K562 (cell line): ENCODE results near the gene APIP. TPM values are rescaled to one million over a fixed set of nuclear protein-coding genes. Genes with fewer than 3 reads are reported as not detected.
A peak's percentile ranks its signal among the peaks of the same experiment; 100 is the strongest.

Source experiments
- ATAC-seq: fragments of 200-7000 bp; cut with Tn5 transposase; 3 replicates; pipeline ENCODE4 v1.9.1; 2020; ENCODE audit warnings: moderate library complexity
- BruUV-seq: library from RNA; stranded (reverse); fragments of 400-500 nt; replicated peaks from 2 replicates; lab custom pipeline; 2021; lab: Mats Ljungman, UMichigan
- CTCF ChIA-PET: fragments of 300-600 bp; formaldehyde crosslinking; extraction: SDS; loops from one replicate; lab custom pipeline; 2021; ENCODE audit warnings: low intra/inter-chr PET ratio; lab: Yijun Ruan, JAX
- POLR2A ChIA-PET: fragments of 300-600, 350-650 bp; sonication (Branson Sonifier 250); formaldehyde crosslinking; extraction: SDS; loops from one replicate; lab custom pipeline; 2021; ENCODE audit warnings: antibody characterized with exemption, inconsistent platforms; lab: Yijun Ruan, JAX
- DNase-seq, 4 experiments: peaks; one replicate each; pipeline versions ENCODE4 v3.0.0 to v3.0.0-alpha.2; 2011 to 2018; ENCODE audit warnings: low spot score in 3 of 4, mixed read lengths in 3 of 4; ENCODE audit errors: extremely low read depth in 1 of 4
- FAIRE-seq: peaks from 2 replicates; lab custom pipeline; 2011; peaks lifted over from hg19 to GRCh38; lab: Jason Lieb, UNC
- H2AFZ ChIP-seq: 2 replicates; pipeline ENCODE4 v1.6.0; 2011; ENCODE audit warnings: low read depth, low read length, control low read depth, inconsistent platforms
- H3K27ac ChIP-seq: fragments of 200-600 bp; 3 replicates; pipeline ENCODE4 v1.8.0; 2011; ENCODE audit warnings: low read depth, mild to moderate bottlenecking, control low read depth, inconsistent platforms, low read length, moderate library complexity, mixed read lengths; ENCODE audit errors: extremely low read depth
- H3K27me3 ChIP-seq, 2 experiments: fragments of 300-600 bp in 1 of 2; 2 replicates in 1 of 2; 3 replicates in 1 of 2; pipeline versions ENCODE4 v1.6.0 to v1.8.0; 2011; ENCODE audit warnings: inconsistent platforms in 2 of 2, low read length in 2 of 2, mild to moderate bottlenecking in 1 of 2, mixed read lengths in 1 of 2, moderate library complexity in 1 of 2; ENCODE audit not compliant: control insufficient read depth in 2 of 2, insufficient read depth in 2 of 2
- H3K36me3 ChIP-seq: fragments of 300-600 bp; 3 replicates; pipeline ENCODE4 v1.8.0; 2011; ENCODE audit warnings: mild to moderate bottlenecking, low read length, inconsistent platforms; ENCODE audit not compliant: control insufficient read depth, insufficient read depth
- H3K4me1 ChIP-seq, 2 experiments: fragments of 200-600 bp in 1 of 2; replicated peaks in 1 of 2; 2 replicates in 1 of 2; 3 replicates in 1 of 2; pipeline versions ENCODE4 v1.5.1 to v1.8.0; 2011; ENCODE audit warnings: inconsistent platforms in 2 of 2, low read length in 2 of 2, mild to moderate bottlenecking in 1 of 2, mixed read lengths in 1 of 2, moderate library complexity in 1 of 2; ENCODE audit not compliant: control insufficient read depth in 2 of 2, insufficient read depth in 2 of 2
- H3K4me2 ChIP-seq: 2 replicates; pipeline ENCODE4 v1.6.1; 2011; ENCODE audit warnings: low read length, control low read depth, inconsistent platforms, mixed read lengths; ENCODE audit not compliant: insufficient read depth
- H3K4me3 ChIP-seq: fragments of 200-600 bp; sonication (generic), shearing (Covaris generic); 2 replicates; pipeline ENCODE4 v1.5.1; 2016; ENCODE audit warnings: control low read depth, inconsistent platforms
- H3K79me2 ChIP-seq: fragments of 200-600 bp; 3 replicates; pipeline ENCODE4 v1.8.0; 2011; ENCODE audit warnings: low read length, inconsistent platforms; ENCODE audit not compliant: control insufficient read depth, insufficient read depth
- H3K9ac ChIP-seq, 2 experiments: 2 replicates each; pipeline versions ENCODE4 v1.6.0 to v1.6.1; 2011; ENCODE audit warnings: low read depth in 2 of 2, low read length in 2 of 2, control low read depth in 1 of 2, inconsistent platforms in 1 of 2, mild to moderate bottlenecking in 1 of 2, mixed read lengths in 1 of 2; ENCODE audit not compliant: insufficient read depth in 1 of 2
- H3K9me1 ChIP-seq: one replicate; pipeline ENCODE4 v1.6.0; 2011; ENCODE audit warnings: inconsistent platforms, mild to moderate bottlenecking, low read length, moderate library complexity; ENCODE audit not compliant: control insufficient read depth, insufficient read depth
- H3K9me3 ChIP-seq: replicated peaks from 2 replicates; pipeline ENCODE4 v1.5.1; 2011; ENCODE audit warnings: low read depth, low read length, inconsistent platforms; ENCODE audit not compliant: control insufficient read depth, insufficient read depth
- H4K20me1 ChIP-seq: replicated peaks from 2 replicates; pipeline ENCODE4 v1.6.1; 2011; ENCODE audit warnings: low read length, inconsistent platforms, mixed read lengths; ENCODE audit not compliant: control insufficient read depth, insufficient read depth
- TSHZ1 ChIP-seq: fragments of 250-450 bp; sonication (Bioruptor Pico); IDR thresholded peaks from 2 replicates; pipeline ENCODE4 v1.4.0; 2020; ENCODE audit warnings: mild to moderate bottlenecking, moderate library complexity
- ZNF507 ChIP-seq: conservative IDR thresholded peaks from 2 replicates; pipeline ENCODE4 v1.6.1; 2017; ENCODE audit warnings: missing genetic modification characterization, missing compliant biosample characterization
- WGBS: fragments of 100-300 bp; shearing (Covaris generic); methylation state at CpG from one replicate; pipeline ENCODE4 v1.1.6; 2016; ENCODE audit warnings: low coverage, mixed read lengths; ENCODE audit not compliant: insufficient coverage; ENCODE audit errors: missing lambda C conversion rate; 5-methylcytosine and 5-hydroxymethylcytosine counted together
- in situ Hi-C: fragments of 300-500 bp; cut with MboI; formaldehyde crosslinking; loops from 4 replicates; pipeline ENCODE4 v1.15.0; 2018; ENCODE audit warnings: inconsistent platforms, mixed read lengths
- intact Hi-C: fragments of 100-400 bp; cut with micrococcal nuclease; formaldehyde crosslinking; loops from 2 replicates; pipeline ENCODE4 v1.14.2; 2022
- polyA plus RNA-seq, 8 experiments: library from polyadenylated mRNA; depleted of rRNA in 4 of 8; stranded (reverse) in 5 of 8; unstranded in 3 of 8; fragments of >200 nt; fragmentation: Nextera tagmentation in 2 of 8; fragmentation: Illumina TruSeq in 1 of 8; extraction: Ambion mirVana in 2 of 8; extraction: Trizol in 1 of 8; gene quantifications; 2 replicates each; pipeline versions ENCODE4 v1.2.1 to v1.2.3, GENCODE V29; 2011 to 2014; ENCODE audit warnings: inconsistent platforms in 1 of 8, missing spikeins in 1 of 8
- total RNA-seq, 7 experiments: library from RNA; depleted of rRNA in 6 of 7; stranded (reverse); fragments of >200 nt in 6 of 7; fragmentation: Illumina TruSeq in 2 of 7; extraction: Trizol in 2 of 7; gene quantifications; 2 replicates each; pipeline versions ENCODE4 v1.2.1 to v1.2.3, GENCODE V29; 2011 to 2021; ENCODE audit warnings: low replicate concordance in 1 of 7

APIP gene
- total and polyA plus RNA-seq, 9 of the 15 experiments (the other 6 are each of a cell fraction or from before 2014, with no cell fraction given), result 63.7 to 110 (median 82.8) TPM

GRCh38 chr11:34944692-34945091, 28.5 kb upstream of the APIP start:
- in situ Hi-C loops (loop anchor here (25.0 kb wide), 1 partner anchor 293 kb away; no protein-coding TSS in a partner anchor), intact Hi-C loops (no loop called here)
- peaks cover 6% of the 10 kb centered on the region; the same call in 2 of the 3 replicates for H3K36me3 ChIP-seq
- ATAC-seq, result no peak
- no peaks in the 10 kb centered on the region for H3K9me1 ChIP-seq
- no peaks in the 10 kb centered on the region; the same call in 1 of the 2 replicates for H4K20me1 ChIP-seq
- no peaks in the 10 kb centered on the region for H3K9me3 ChIP-seq
- DNase-seq, result no peak
- FAIRE-seq, result no peak
- H2AFZ ChIP-seq, result no peak overlapping the region
- no peak overlapping the region for H3K4me3 ChIP-seq
- H3K4me2 ChIP-seq, result no peak overlapping the region
- H3K4me1 ChIP-seq, result peaks cover 0 to 3% of the 10 kb centered on the region in 2 experiments; a peak in 1 of 5 replicates
- H3K27ac ChIP-seq, result no peak overlapping the region
- BruUV-seq, result no TSS peak
- WGBS, result 67% methylated on average over 1 of the region's 1 CpG
- POLR2A ChIA-PET, result interaction anchor here (0.8 kb wide), 1 partner anchor 10 kb away, joined by 3 read pairs; no protein-coding TSS in a partner anchor
- H3K9ac ChIP-seq, result no peak overlapping the region
- H3K27me3 ChIP-seq, result no peaks in the 10 kb centered on the region
- TF ChIP-seq ZNF507 (tag), result peak; percentile 94
- no peak for TF ChIP-seq TSHZ1 (CRISPR knock-in tag)
- CTCF ChIA-PET, result no interaction called here
- H3K79me2 ChIP-seq, result peaks cover 25% of the 10 kb centered on the region; the same call in 2 of the 3 replicates
